ENCODE results near the gene ABCB9. TPM values are rescaled to one million over a fixed set of nuclear protein-coding genes. Genes with fewer than 3 reads are reported as not detected.

ABCB9 gene
- total and polyA plus RNA-seq, 2 of the 8 experiments (the other 6 are each of a cell fraction or from before 2014, with no cell fraction given), result 3.8 to 8.0 TPM

DNA sequence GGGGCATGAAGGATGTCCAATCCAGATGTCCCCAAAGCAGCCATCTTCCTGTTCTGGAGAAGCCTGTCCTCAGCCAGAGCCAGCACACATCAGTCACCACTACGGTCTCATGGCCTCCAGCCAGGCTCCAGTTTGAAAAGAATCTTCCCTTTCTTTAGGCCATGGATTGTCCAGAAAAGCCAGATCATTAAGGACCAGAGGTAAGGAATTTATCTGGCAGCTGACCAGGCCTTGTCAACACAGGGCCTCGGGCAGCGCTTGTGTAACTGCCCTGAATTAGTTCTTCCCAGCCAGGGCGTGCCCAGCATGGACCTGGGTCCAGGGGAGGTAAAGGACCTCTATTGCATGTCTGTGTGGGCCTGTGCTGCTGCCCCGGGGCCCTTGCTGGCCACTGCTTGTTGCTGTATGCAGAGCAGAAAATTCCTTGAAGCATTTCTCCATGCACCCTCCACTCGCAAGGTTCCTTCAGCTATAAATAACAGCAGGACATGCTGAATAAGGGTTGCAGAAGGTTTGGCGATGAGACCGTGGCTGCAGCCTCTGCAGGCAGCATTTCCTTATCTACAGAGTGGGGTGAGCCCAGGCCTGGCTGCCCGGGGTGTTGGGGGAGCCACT lies 48.6 kb downstream of the ABCB9 start:
- H3K4me2 ChIP-seq (ENCODE audit: insufficient read depth in 1 of 2, low read depth in 2 of 2, low read length in 2 of 2), result no peak overlapping the region
- FAIRE-seq, result no peak
- POLR2A ChIA-PET (ENCODE audit: partially characterized antibody), result no interaction called here

More for the DNA sequence above, 48.6 kb downstream of the ABCB9 start:
- Histone ChIP-seq H3K4ac (replicated peaks; ENCODE audit: insufficient read length, low read depth, low read length) (no peak overlapping the region), H4K91ac (replicated peaks; ENCODE audit: insufficient read length, low read length) (no peak overlapping the region), H2AK5ac (ENCODE audit: low read depth, low read length) (no peak overlapping the region), H4K20me1 (replicated peaks in 1 of 2; ENCODE audit: control insufficient read depth in 1 of 2, insufficient read depth in 2 of 2, low read length in 2 of 2) (no peaks in the 10 kb centered on the region), H2BK5ac (ENCODE audit: low read depth, low read length) (no peak overlapping the region), H2BK12ac (ENCODE audit: low read depth, low read length) (no peak overlapping the region), H3K14ac (ENCODE audit: insufficient read length) (no peak overlapping the region), H4K5ac (ENCODE audit: insufficient read length, low read depth, low read length) (no peak overlapping the region), H3K79me2 (ENCODE audit: control insufficient read depth in 1 of 2, insufficient read depth in 2 of 2, low read length in 2 of 2) (no peaks in the 10 kb centered on the region), H2BK120ac (replicated peaks; ENCODE audit: low read depth, low read length) (no peak overlapping the region), H3K4me3 (ENCODE audit: extremely low read depth in 1 of 4, insufficient read depth in 2 of 4, low read depth in 3 of 4, low read length in 4 of 4) (no peak overlapping the region), H3K4me1 (replicated peaks in 1 of 4; ENCODE audit: control insufficient read depth in 3 of 4, insufficient read depth in 4 of 4, low read length in 3 of 4) (no peaks in the 10 kb centered on the region), H2BK15ac (ENCODE audit: low read length) (no peak overlapping the region), H4K8ac (ENCODE audit: extremely low read depth, insufficient read depth, low read length) (no peak overlapping the region), H3K27ac (ENCODE audit: low read depth, low read length) (no peak overlapping the region), H3K9me3 (ENCODE audit: insufficient read depth in 2 of 2, low read depth in 1 of 2, low read length in 1 of 2) (no peaks in the 10 kb centered on the region), H3K23ac (ENCODE audit: insufficient read length) (no peak overlapping the region), H3K23me2 (ENCODE audit: low read depth, low read length) (no peaks in the 10 kb centered on the region), H3K18ac (ENCODE audit: extremely low read depth, low read length) (no peak overlapping the region), H3K36me3 (ENCODE audit: control insufficient read depth in 2 of 4, insufficient read depth in 4 of 4, low read length in 3 of 4) (no peaks in the 10 kb centered on the region; a peak in 1 of 8 replicates), H3K9ac (replicated peaks in 1 of 4; ENCODE audit: extremely low read depth in 1 of 4, low read depth in 3 of 4, low read length in 3 of 4) (no peak overlapping the region), H2BK20ac (ENCODE audit: low read length) (no peak overlapping the region), H3K27me3 (replicated peaks in 1 of 4; ENCODE audit: control insufficient read depth in 3 of 4, extremely low read depth in 1 of 4, insufficient read depth in 3 of 4, low read length in 3 of 4) (no peaks in the 10 kb centered on the region), H3K79me1 (ENCODE audit: low read depth, low read length) (no peaks in the 10 kb centered on the region), H2AFZ (ENCODE audit: low read length) (no peak overlapping the region), H3K56ac (replicated peaks; ENCODE audit: insufficient read length, low read depth, low read length) (no peak overlapping the region)
- 84% methylated on average over 9 of the region's 9 CpGs; no CpG with 5 or more reads in 1 of the 2 experiments for WGBS, 2 experiments (ENCODE audit: extremely low coverage in 1 of 2, insufficient coverage in 1 of 2, insufficient read length in 1 of 2, insufficient replicate concordance in 2 of 2, low coverage in 1 of 2, low lambda C conversion rate in 2 of 2, missing lambda C conversion rate in 1 of 2)
- CTCF ChIA-PET (ENCODE audit: partially characterized antibody), result interaction anchor here (0.6 to 1.3 kb wide), 2 partner anchors 55 to 112 kb away, joined by 3 to 4 read pairs; no protein-coding TSS in a partner anchor
- no peak for DNase-seq (ENCODE audit: low read depth in 1 of 2, low spot score in 2 of 2)
- TF ChIP-seq ATF3 (IDR thresholded peaks at IDR 0.05; ENCODE audit: insufficient read depth, low read depth, low read length) (no peak), POLR2AphosphoS5 (IDR thresholded peaks at IDR 0.05; ENCODE audit: low read depth, low read length) (no peak), TBP (IDR thresholded peaks at IDR 0.05; ENCODE audit: low read depth, low read length) (no peak), YY1 (IDR thresholded peaks at IDR 0.05; ENCODE audit: low read depth, low read length) (no peak), CHD1 (IDR thresholded peaks at IDR 0.05; ENCODE audit: low read depth, low read length) (no peak), SIRT6 (IDR thresholded peaks at IDR 0.05; ENCODE audit: low read length) (no peak), NANOG (IDR thresholded peaks at IDR 0.05; ENCODE audit: insufficient read depth, low read depth, low read length, poor library complexity, severe bottlenecking) (no peak), RAD21 (IDR thresholded peaks at IDR 0.05 in 1 of 2, conservative IDR thresholded peaks at IDR 0.05 in 1 of 2; ENCODE audit: low read depth in 2 of 2, low read length in 2 of 2) (no peak), CBX5 (IDR thresholded peaks at IDR 0.05; ENCODE audit: low read depth, low read length) (no peak), KDM1A (IDR thresholded peaks at IDR 0.05; ENCODE audit: borderline replicate concordance, low read length) (no peak), EGR1 (IDR thresholded peaks at IDR 0.05; ENCODE audit: borderline replicate concordance, low read depth, low read length) (no peak), JUND (IDR thresholded peaks at IDR 0.05; ENCODE audit: low read length) (no peak), PHF8 (conservative IDR thresholded peaks at IDR 0.05; ENCODE audit: low read depth, low read length) (no peak), MAFK (IDR thresholded peaks at IDR 0.05; ENCODE audit: low read depth, low read length) (no peak)

Data from H1 (cell line).